Stomach smooth muscle (tissue), 2 donors: ENCODE measurements around the gene MRGPRD.

ENCODE experiments used
- H3K27ac ChIP-seq: one replicate; pipeline ENCODE4 v1.7.0; 2013; ENCODE audit warnings: mild to moderate bottlenecking, low read length, inconsistent platforms
- H3K27me3 ChIP-seq, 2 donors: one replicate each; pipeline ENCODE4 v1.7.0; 2013; ENCODE audit warnings: low read length in 2 of 2; ENCODE audit not compliant: insufficient read depth in 2 of 2, control insufficient read depth in 1 of 2
- H3K36me3 ChIP-seq, 2 donors: one replicate each; pipeline ENCODE4 v1.7.0; 2013; ENCODE audit warnings: low read length in 2 of 2; ENCODE audit not compliant: control insufficient read depth in 2 of 2, insufficient read depth in 2 of 2
- H3K4me1 ChIP-seq: one replicate; pipeline ENCODE4 v1.7.0; 2013; ENCODE audit warnings: low read length; ENCODE audit not compliant: control insufficient read depth, insufficient read depth
- H3K4me3 ChIP-seq, 2 donors: one replicate each; pipeline ENCODE4 v1.7.0; 2013; ENCODE audit warnings: low read length in 2 of 2
- H3K9ac ChIP-seq, 2 donors: one replicate each; pipeline ENCODE4 v1.7.0; 2013; ENCODE audit warnings: low read length in 2 of 2, mild to moderate bottlenecking in 1 of 2
- H3K9me3 ChIP-seq, 2 donors: one replicate each; pipeline ENCODE4 v1.7.0; 2013; ENCODE audit warnings: low read length in 2 of 2; ENCODE audit not compliant: control insufficient read depth in 2 of 2
- donor health status: healthy.
- donor health status: Pancreatic carcinoma.

MRGPRD gene

GRCh38 chr11:68980776-68981065 lies at the start of gene MRGPRD:
MRGPRD (minus strand) TSS chr11:68980986; CDS start chr11:68980986, 0 bp downstream.
- H3K27ac ChIP-seq = no peak within 1 kb of the TSS
- no peaks in the 10 kb centered on the region for H3K27me3 ChIP-seq
- H3K36me3 ChIP-seq = no peaks in the 10 kb centered on the region
- H3K9ac ChIP-seq = no peak within 1 kb of the TSS
- peaks cover 3% of the 10 kb centered on the region for H3K4me1 ChIP-seq
- no peaks in the 10 kb centered on the region for H3K9me3 ChIP-seq
- no peak within 1 kb of the TSS for H3K4me3 ChIP-seq

GRCh38 chr11:69030301-69030700 lies 49.5 kb upstream of the MRGPRD start:
- Histone ChIP-seq H3K27ac (no peak overlapping the region), H3K9me3 (no peaks in the 10 kb centered on the region), H3K4me1 (peaks cover 2% of the 10 kb centered on the region), H3K27me3 (no peaks in the 10 kb centered on the region), H3K9ac (no peak overlapping the region), H3K36me3 (no peaks in the 10 kb centered on the region), H3K4me3 (no peak overlapping the region)

- no peaks in the 10 kb centered on the region for H3K36me3 ChIP-seq
- H3K4me3 ChIP-seq = no peak overlapping the region
- H3K27me3 ChIP-seq = no peaks in the 10 kb centered on the region
- no peak overlapping the region for H3K9ac ChIP-seq
- H3K9me3 ChIP-seq = no peaks in the 10 kb centered on the region
- no peak overlapping the region for H3K27ac ChIP-seq
- no peaks in the 10 kb centered on the region for H3K4me1 ChIP-seq
Measured at GRCh38 chr11:69027704-69028372, 47.1 kb upstream of the MRGPRD start.

- H3K9me3 ChIP-seq = no peaks in the 10 kb centered on the region
- H3K27ac ChIP-seq = no peak overlapping the region
- H3K4me3 ChIP-seq = no peak overlapping the region
- no peak overlapping the region for H3K9ac ChIP-seq
- H3K27me3 ChIP-seq = no peaks in the 10 kb centered on the region
- no peaks in the 10 kb centered on the region for H3K36me3 ChIP-seq
- H3K4me1 ChIP-seq = peaks cover 10% of the 10 kb centered on the region
Measured at GRCh38 chr11:69024509-69024908, 43.7 kb upstream of the MRGPRD start.

GRCh38 chr11:69022260-69022659 lies 41.5 kb upstream of the MRGPRD start:
- Histone ChIP-seq H3K4me1 (peaks cover 18% of the 10 kb centered on the region), H3K27me3 (no peaks in the 10 kb centered on the region), H3K9ac (peak overlapping the region in 1 of 2 donors; percentile 29), H3K27ac (peak overlapping the region; percentile 71), H3K4me3 (peak overlapping the region in 1 of 2 donors; percentile 35), H3K9me3 (no peaks in the 10 kb centered on the region), H3K36me3 (no peaks in the 10 kb centered on the region)

GRCh38 chr11:69018924-69019323 lies 38.1 kb upstream of the MRGPRD start:
- Histone ChIP-seq H3K9ac (peak overlapping the region in 1 of 2 donors; percentile 13), H3K27ac (peak overlapping the region; percentile 81)

GRCh38 chr11:69017951-69018350 lies 37.2 kb upstream of the MRGPRD start:
- Histone ChIP-seq H3K36me3 (no peaks in the 10 kb centered on the region), H3K9me3 (no peaks in the 10 kb centered on the region), H3K4me3 (no peak overlapping the region), H3K27me3 (no peaks in the 10 kb centered on the region), H3K4me1 (peaks cover 44% of the 10 kb centered on the region), H3K27ac (peak overlapping the region; percentile 81), H3K9ac (no peak overlapping the region)

More at GRCh38 chr11:69018924-69019323, 38.1 kb upstream of the MRGPRD start:
- Histone ChIP-seq H3K36me3 (no peaks in the 10 kb centered on the region), H3K9me3 (no peaks in the 10 kb centered on the region), H3K27me3 (no peaks in the 10 kb centered on the region), H3K4me1 (peaks cover 37% of the 10 kb centered on the region), H3K4me3 (no peak overlapping the region)

- H3K4me1 ChIP-seq = peaks cover 51% of the 10 kb centered on the region
- H3K27me3 ChIP-seq = no peaks in the 10 kb centered on the region
- peak overlapping the region; percentile 90 to 93 for H3K9ac ChIP-seq
- no peaks in the 10 kb centered on the region for H3K9me3 ChIP-seq
- H3K36me3 ChIP-seq = no peaks in the 10 kb centered on the region
- peak overlapping the region in 1 of 2 donors; percentile 95 for H3K4me3 ChIP-seq
- H3K27ac ChIP-seq = peak overlapping the region; percentile 99
Measured at GRCh38 chr11:69014898-69015549, 34.2 kb upstream of the MRGPRD start.

GRCh38 chr11:69014084-69014851 lies 33.5 kb upstream of the MRGPRD start:
- Histone ChIP-seq H3K4me1 (peaks cover 56% of the 10 kb centered on the region), H3K36me3 (peaks cover 0 to 3% of the 10 kb centered on the region in 2 donors), H3K4me3 (peak overlapping the region; percentile 95 to 97), H3K27ac (peak overlapping the region; percentile 99), H3K9me3 (no peaks in the 10 kb centered on the region), H3K9ac (peak overlapping the region; percentile 90 to 93), H3K27me3 (no peaks in the 10 kb centered on the region)

GRCh38 chr11:69013009-69013951 lies 32.5 kb upstream of the MRGPRD start, which contains the start of gene MRGPRF:
MRGPRF (minus strand) TSS chr11:69013246; CDS start chr11:69009901, 3,345 bp downstream.
- no peaks in the 10 kb centered on the region for H3K9me3 ChIP-seq
- peak within 1 kb of the TSS; percentile 90 to 97 for H3K9ac ChIP-seq
- H3K4me3 ChIP-seq = peak within 1 kb of the TSS; percentile 95 to 97
- H3K4me1 ChIP-seq = peaks cover 62% of the 10 kb centered on the region
- H3K27ac ChIP-seq = peak within 1 kb of the TSS; percentile 99
- H3K27me3 ChIP-seq = no peaks in the 10 kb centered on the region
- peaks cover 4 to 6% of the 10 kb centered on the region in 2 donors for H3K36me3 ChIP-seq
